CD4-positive, alpha-beta T cell treated with Interleukin-1 beta for 1 hour (primary cell): Measurements from ENCODE around the gene FAIM.
A peak's percentile ranks its signal among the peaks of the same experiment; 100 is the strongest.
"Not testable (repeated sequence)": the region's sequence is repeated elsewhere in the genome, so short reads cannot be mapped to it uniquely, and the experiment has no call there.

Source experiments
- DNase-seq, 2 donors: peaks; one replicate each; pipeline ENCODE4 v3.0.0-alpha.2; 2020 to 2022

The FAIM gene

GRCh38 chr3:138608322-138609135, at the start of gene FAIM:
FAIM (plus strand) TSS chr3:138608771; CDS start chr3:138619727, 10,956 bp downstream.
- DNase-seq = peak; percentile 65 to 72

GRCh38 chr3:138559134-138559533, 49.4 kb upstream of the FAIM start:
- DNase-seq = no peak

GRCh38 chr3:138560501-138560900, 48.1 kb upstream of the FAIM start:
- DNase-seq = no peak

- not testable (repeated sequence) for DNase-seq
Observed at GRCh38 chr3:138562902-138563301, 45.7 kb upstream of the FAIM start.

GRCh38 chr3:138566293-138566692, 42.3 kb upstream of the FAIM start:
- DNase-seq = not testable (repeated sequence)

- DNase-seq = no peak
Observed at GRCh38 chr3:138567403-138567802, 41.2 kb upstream of the FAIM start.

- DNase-seq = no peak
Observed at GRCh38 chr3:138569090-138569489, 39.5 kb upstream of the FAIM start.

GRCh38 chr3:138569624-138570023, 38.9 kb upstream of the FAIM start:
- not testable (repeated sequence) for DNase-seq

GRCh38 chr3:138573138-138573537, 35.4 kb upstream of the FAIM start:
- DNase-seq = no peak

- peak in 1 of 2 donors; percentile 11 for DNase-seq
Observed at GRCh38 chr3:138578141-138578540, 30.4 kb upstream of the FAIM start.

- DNase-seq = no peak
Observed at GRCh38 chr3:138578961-138579574, 29.5 kb upstream of the FAIM start.

GRCh38 chr3:138587374-138587773, 21.2 kb upstream of the FAIM start:
- no peak for DNase-seq

GRCh38 chr3:138588445-138588844, 20.1 kb upstream of the FAIM start:
- no peak for DNase-seq

GRCh38 chr3:138591392-138591791, 17.2 kb upstream of the FAIM start:
- DNase-seq = no peak

GRCh38 chr3:138593488-138594149, 15.0 kb upstream of the FAIM start:
- DNase-seq = no peak

- peak; percentile 94 for DNase-seq
Observed at GRCh38 chr3:138594150-138594934, 14.2 kb upstream of the FAIM start, which contains the start of gene CEP70. CEP70 (minus strand) TSS chr3:138594260; CDS start chr3:138572927, 21,333 bp downstream.

GRCh38 chr3:138594935-138595610, 13.5 kb upstream of the FAIM start:
- no peak for DNase-seq

GRCh38 chr3:138597186-138597976, 11.2 kb upstream of the FAIM start:
- DNase-seq = not testable (repeated sequence)

GRCh38 chr3:138598534-138598933, 10.0 kb upstream of the FAIM start:
- no peak for DNase-seq

- DNase-seq = no peak
Observed at GRCh38 chr3:138600100-138600745, 8.3 kb upstream of the FAIM start.

GRCh38 chr3:138601661-138602060, 6.9 kb upstream of the FAIM start:
- DNase-seq = not testable (repeated sequence)
